Measurements from ENCODE around the gene TTC28. TPM values are rescaled to one million over a fixed set of nuclear protein-coding genes. Genes with fewer than 3 reads are reported as not detected.
A peak's percentile ranks its signal among the peaks of the same experiment; 100 is the strongest.

The TTC28 gene
- total RNA-seq, 3 donors from 2014 or later = 9.6 to 32.3 (median 13.2) TPM

GRCh38 chr22:28142361-28142961 is 537.2 kb downstream of the TTC28 start:
- H3K4me3 ChIP-seq = no peak overlapping the region
- H3K4me1 ChIP-seq (ENCODE audit: low read depth) = no peaks in the 10 kb centered on the region
- ATAC-seq (no peak), DNase-seq (no peak)
- H3K9me3 ChIP-seq = peaks cover 1% of the 10 kb centered on the region
- H3K36me3 ChIP-seq (ENCODE audit: low read depth) = no peaks in the 10 kb centered on the region
- intact Hi-C loops (cut with DNase I, micrococcal nuclease) = no loop called here
- no peak for TF ChIP-seq CTCF (IDR thresholded peaks at IDR 0.05)

GRCh38 chr22:28141614-28142013 is 538.0 kb downstream of the TTC28 start:
- no peak for TF ChIP-seq CTCF (IDR thresholded peaks at IDR 0.05)
- intact Hi-C loops (cut with DNase I, micrococcal nuclease) = no loop called here
- Histone ChIP-seq H3K9me3 (peaks cover 4% of the 10 kb centered on the region), H3K4me1 (ENCODE audit: low read depth) (no peaks in the 10 kb centered on the region), H3K36me3 (ENCODE audit: low read depth) (no peaks in the 10 kb centered on the region), H3K4me3 (no peak overlapping the region)
- DNase-seq (no peak), ATAC-seq (no peak)

GRCh38 chr22:28139961-28140360 is 539.7 kb downstream of the TTC28 start:
- ATAC-seq (peak; percentile 20), DNase-seq (no peak)
- Histone ChIP-seq H3K36me3 (ENCODE audit: low read depth) (no peaks in the 10 kb centered on the region), H3K9me3 (peaks cover 4% of the 10 kb centered on the region), H3K4me1 (ENCODE audit: low read depth) (no peaks in the 10 kb centered on the region), H3K4me3 (no peak overlapping the region)
- intact Hi-C loops (cut with DNase I, micrococcal nuclease) = no loop called here
- TF ChIP-seq CTCF (IDR thresholded peaks at IDR 0.05) = no peak

- Histone ChIP-seq H3K36me3 (ENCODE audit: low read depth) (no peaks in the 10 kb centered on the region), H3K9me3 (peaks cover 4% of the 10 kb centered on the region), H3K4me3 (no peak overlapping the region), H3K4me1 (ENCODE audit: low read depth) (no peaks in the 10 kb centered on the region)
- ATAC-seq (no peak), DNase-seq (no peak)
- no peak for TF ChIP-seq CTCF (IDR thresholded peaks at IDR 0.05)
- intact Hi-C loops (cut with DNase I, micrococcal nuclease) = no loop called here
Observed at GRCh38 chr22:28139516-28139915, 540.1 kb downstream of the TTC28 start.

GRCh38 chr22:28137036-28137435 is 542.6 kb downstream of the TTC28 start:
- ATAC-seq (no peak), DNase-seq (no peak)
- Histone ChIP-seq H3K36me3 (ENCODE audit: low read depth) (no peaks in the 10 kb centered on the region), H3K4me3 (no peak overlapping the region), H3K9me3 (peaks cover 4% of the 10 kb centered on the region), H3K4me1 (ENCODE audit: low read depth) (no peaks in the 10 kb centered on the region)
- TF ChIP-seq CTCF (IDR thresholded peaks at IDR 0.05) = no peak
- intact Hi-C loops (cut with DNase I, micrococcal nuclease) = no loop called here

- ATAC-seq (no peak), DNase-seq (no peak)
- Histone ChIP-seq H3K36me3 (ENCODE audit: low read depth) (no peaks in the 10 kb centered on the region), H3K9me3 (peaks cover 2% of the 10 kb centered on the region), H3K4me1 (ENCODE audit: low read depth) (no peaks in the 10 kb centered on the region), H3K4me3 (no peak overlapping the region)
- TF ChIP-seq CTCF (IDR thresholded peaks at IDR 0.05) = no peak
- intact Hi-C loops (cut with DNase I, micrococcal nuclease) = no loop called here
Observed at GRCh38 chr22:28132466-28132865, 547.2 kb downstream of the TTC28 start.

Data from mucosa of descending colon (tissue), 3 donors.